ENCODE measurements around the gene SFSWAP.
"Not testable (repeated sequence)": the region's sequence is repeated elsewhere in the genome, so short reads cannot be mapped to it uniquely, and the experiment has no call there.

The SFSWAP gene

GRCh38 chr12:131799828-131800593, 89.1 kb downstream of the SFSWAP start:
- Mint-ChIP-seq H3K4me3 (no peak overlapping the region), H3K9me3 (no peaks in the 10 kb centered on the region), H3K4me1 (ENCODE audit: low read depth) (no peaks in the 10 kb centered on the region), H3K27ac (no peak overlapping the region), H3K27me3 (no peaks in the 10 kb centered on the region), H3K36me3 (ENCODE audit: low read depth) (peaks cover 43% of the 10 kb centered on the region)

GRCh38 chr12:131800594-131801135, 89.8 kb downstream of the SFSWAP start:
- H3K4me1 Mint-ChIP-seq (ENCODE audit: low read depth): no peaks in the 10 kb centered on the region
- no peaks in the 10 kb centered on the region for H3K9me3 Mint-ChIP-seq
- H3K4me3 Mint-ChIP-seq: no peak overlapping the region
- H3K36me3 Mint-ChIP-seq (ENCODE audit: low read depth): peaks cover 41% of the 10 kb centered on the region
- no peaks in the 10 kb centered on the region for H3K27me3 Mint-ChIP-seq
- H3K27ac Mint-ChIP-seq: no peak overlapping the region

GRCh38 chr12:131801254-131801866, 90.5 kb downstream of the SFSWAP start:
- H3K36me3 Mint-ChIP-seq (ENCODE audit: low read depth): peaks cover 41% of the 10 kb centered on the region
- no peak overlapping the region for H3K27ac Mint-ChIP-seq
- H3K27me3 Mint-ChIP-seq: no peaks in the 10 kb centered on the region
- H3K4me3 Mint-ChIP-seq: no peak overlapping the region
- H3K9me3 Mint-ChIP-seq: no peaks in the 10 kb centered on the region
- H3K4me1 Mint-ChIP-seq (ENCODE audit: low read depth): no peaks in the 10 kb centered on the region

- no peaks in the 10 kb centered on the region for H3K27me3 Mint-ChIP-seq
- no peak overlapping the region for H3K4me3 Mint-ChIP-seq
- H3K27ac Mint-ChIP-seq: peak overlapping the region; percentile 61
- H3K4me1 Mint-ChIP-seq (ENCODE audit: low read depth): no peaks in the 10 kb centered on the region
- H3K36me3 Mint-ChIP-seq (ENCODE audit: low read depth): peaks cover 24% of the 10 kb centered on the region
- H3K9me3 Mint-ChIP-seq: no peaks in the 10 kb centered on the region
These were observed 93.2 kb downstream of the SFSWAP start for GRCh38 chr12:131803961-131804521.

GRCh38 chr12:131805421-131805820, 94.5 kb downstream of the SFSWAP start:
- H3K27ac Mint-ChIP-seq: no peak overlapping the region
- H3K27me3 Mint-ChIP-seq: no peaks in the 10 kb centered on the region
- H3K4me1 Mint-ChIP-seq (ENCODE audit: low read depth): no peaks in the 10 kb centered on the region
- H3K36me3 Mint-ChIP-seq (ENCODE audit: low read depth): peaks cover 17% of the 10 kb centered on the region
- H3K4me3 Mint-ChIP-seq: no peak overlapping the region
- H3K9me3 Mint-ChIP-seq: no peaks in the 10 kb centered on the region

GRCh38 chr12:131806674-131807073, 95.8 kb downstream of the SFSWAP start:
- H3K27ac Mint-ChIP-seq: no peak overlapping the region
- H3K4me1 Mint-ChIP-seq (ENCODE audit: low read depth): no peaks in the 10 kb centered on the region
- H3K9me3 Mint-ChIP-seq: no peaks in the 10 kb centered on the region
- no peak overlapping the region for H3K4me3 Mint-ChIP-seq
- H3K27me3 Mint-ChIP-seq: no peaks in the 10 kb centered on the region
- H3K36me3 Mint-ChIP-seq (ENCODE audit: low read depth): peaks cover 6% of the 10 kb centered on the region

- H3K4me1 Mint-ChIP-seq (ENCODE audit: low read depth): no peaks in the 10 kb centered on the region
- no peak overlapping the region for H3K27ac Mint-ChIP-seq
- peaks cover 8% of the 10 kb centered on the region for H3K9me3 Mint-ChIP-seq
- peaks cover 7% of the 10 kb centered on the region for H3K36me3 Mint-ChIP-seq (ENCODE audit: low read depth)
- H3K4me3 Mint-ChIP-seq: peak overlapping the region; percentile 61
- H3K27me3 Mint-ChIP-seq: no peaks in the 10 kb centered on the region
These were observed 98.0 kb downstream of the SFSWAP start for GRCh38 chr12:131808744-131809371.

GRCh38 chr12:131809476-131810254, 98.8 kb downstream of the SFSWAP start:
- H3K9me3 Mint-ChIP-seq; H3K36me3 Mint-ChIP-seq (ENCODE audit: low read depth); H3K27me3 Mint-ChIP-seq; H3K27ac Mint-ChIP-seq; H3K4me1 Mint-ChIP-seq (ENCODE audit: low read depth): not testable (repeated sequence)
- peak overlapping the region; percentile 60 for H3K4me3 Mint-ChIP-seq

- Mint-ChIP-seq H3K27me3 (no peaks in the 10 kb centered on the region), H3K27ac (no peak overlapping the region), H3K4me3 (no peak overlapping the region), H3K4me1 (ENCODE audit: low read depth) (no peaks in the 10 kb centered on the region), H3K9me3 (peaks cover 8% of the 10 kb centered on the region), H3K36me3 (ENCODE audit: low read depth) (peaks cover 7% of the 10 kb centered on the region)
These were observed 99.8 kb downstream of the SFSWAP start for GRCh38 chr12:131810726-131811125.

- H3K9me3 Mint-ChIP-seq: peaks cover 8% of the 10 kb centered on the region
- H3K36me3 Mint-ChIP-seq (ENCODE audit: low read depth): peaks cover 7% of the 10 kb centered on the region
- H3K27me3 Mint-ChIP-seq: no peaks in the 10 kb centered on the region
- no peak overlapping the region for H3K4me3 Mint-ChIP-seq
- peaks cover 5% of the 10 kb centered on the region for H3K4me1 Mint-ChIP-seq (ENCODE audit: low read depth)
- H3K27ac Mint-ChIP-seq: no peak overlapping the region
These were observed 104.2 kb downstream of the SFSWAP start for GRCh38 chr12:131815131-131815530.

- Mint-ChIP-seq H3K27me3 (no peaks in the 10 kb centered on the region), H3K4me3 (no peak overlapping the region), H3K36me3 (ENCODE audit: low read depth) (peaks cover 7% of the 10 kb centered on the region), H3K27ac (no peak overlapping the region), H3K9me3 (peaks cover 8% of the 10 kb centered on the region), H3K4me1 (ENCODE audit: low read depth) (peaks cover 5% of the 10 kb centered on the region)
These were observed 105.6 kb downstream of the SFSWAP start for GRCh38 chr12:131816495-131816894.

- Mint-ChIP-seq H3K27ac (no peak overlapping the region), H3K9me3 (peaks cover 6% of the 10 kb centered on the region), H3K27me3 (no peaks in the 10 kb centered on the region), H3K4me1 (ENCODE audit: low read depth) (peaks cover 5% of the 10 kb centered on the region), H3K36me3 (ENCODE audit: low read depth) (peaks cover 7% of the 10 kb centered on the region), H3K4me3 (no peak overlapping the region)
These were observed 106.4 kb downstream of the SFSWAP start for GRCh38 chr12:131817241-131817640.

GRCh38 chr12:131818821-131819585, 108.1 kb downstream of the SFSWAP start:
- Mint-ChIP-seq H3K9me3 (no peaks in the 10 kb centered on the region), H3K27ac (no peak overlapping the region), H3K36me3 (ENCODE audit: low read depth) (no peaks in the 10 kb centered on the region), H3K4me3 (no peak overlapping the region), H3K4me1 (ENCODE audit: low read depth) (peaks cover 5% of the 10 kb centered on the region), H3K27me3 (no peaks in the 10 kb centered on the region)

- Mint-ChIP-seq H3K27ac (no peak overlapping the region), H3K36me3 (ENCODE audit: low read depth) (no peaks in the 10 kb centered on the region), H3K4me3 (no peak overlapping the region)
These were observed 113.6 kb downstream of the SFSWAP start for GRCh38 chr12:131824450-131824849.

More at GRCh38 chr12:131824450-131824849, 113.6 kb downstream of the SFSWAP start:
- peaks cover 24% of the 10 kb centered on the region for H3K27me3 Mint-ChIP-seq
- H3K4me1 Mint-ChIP-seq (ENCODE audit: low read depth): peaks cover 4% of the 10 kb centered on the region
- H3K9me3 Mint-ChIP-seq: no peaks in the 10 kb centered on the region

Data from stimulated activated naive CD8-positive, alpha-beta T cell treated with anti-CD3 and anti-CD28 coated beads, Interleukin-15, Interleukin-2, amounts not matched to agents 100 ng/mL and 50 ng/mL, for 24 hours (primary cell).